ENCODE results near the gene ANO2.

DNA sequence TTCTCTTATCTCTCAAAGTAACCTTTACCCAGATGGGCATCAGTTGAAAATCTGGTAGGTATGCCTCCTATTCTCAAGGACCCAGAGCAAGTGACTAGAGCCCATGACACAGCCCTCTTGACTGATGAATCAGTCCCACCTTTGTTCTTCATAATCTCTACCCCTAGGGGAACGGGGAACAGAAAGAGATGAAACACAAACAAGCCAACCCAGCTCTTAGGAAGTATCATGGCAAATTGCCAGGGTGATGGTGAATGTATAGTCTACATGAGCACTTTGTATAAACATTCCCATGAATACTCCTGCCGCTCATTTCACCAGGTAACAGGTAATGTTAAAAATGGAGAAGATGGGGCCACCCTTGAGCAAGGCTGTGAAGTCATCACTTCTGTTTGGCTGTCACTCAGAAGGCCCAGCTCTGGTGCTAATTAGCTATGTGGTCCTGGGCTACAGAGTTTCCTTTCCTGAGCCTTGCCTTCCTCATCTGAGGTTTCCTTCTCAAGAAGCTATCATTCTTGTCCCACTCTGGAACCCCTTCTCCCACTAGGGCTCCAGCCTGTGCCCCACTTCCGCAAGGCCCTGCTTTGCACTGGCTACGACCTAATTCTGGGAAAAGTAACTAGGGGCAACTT lies 161.7 kb downstream of the ANO2 start:
- TF ChIP-seq CTCF (IDR thresholded peaks at IDR 0.05; ENCODE audit: low read depth, low read length, poor library complexity, severe bottlenecking) (no peak), EZH2phosphoT487 (IDR thresholded peaks at IDR 0.05; ENCODE audit: borderline replicate concordance, low read length) (no peak)

All from DOHH2 (cell line).